SU-DHL-6 (cell line): ENCODE data around the gene YY1.

Experiments used
- H2AFZ ChIP-seq: fragments of 200-600 bp; sonication (generic); 2 replicates; pipeline ENCODE4 v1.6.1; 2014; ENCODE audit warnings: low read depth, mild to moderate bottlenecking, moderate library complexity, mixed read lengths, antibody characterized with exemption, low read length; ENCODE audit not compliant: severe bottlenecking
- H3F3A ChIP-seq: fragments of 200-600 bp; shearing (Covaris generic); 2 replicates; pipeline ENCODE4 v1.6.0; 2016; ENCODE audit warnings: antibody characterized with exemption, mild to moderate bottlenecking; ENCODE audit not compliant: insufficient read depth
- H3K27ac ChIP-seq: fragments of 200-600 bp; sonication (generic); 2 replicates; pipeline ENCODE4 v1.5.1; 2016; ENCODE audit warnings: low read depth, mild to moderate bottlenecking, low read length, moderate library complexity, mixed read lengths
- H3K27me3 ChIP-seq: fragments of 200-600 bp; sonication (generic), shearing (Covaris generic); 2 replicates; pipeline ENCODE4 v1.6.0; 2014; ENCODE audit warnings: mild to moderate bottlenecking, low read length
- H3K36me3 ChIP-seq: fragments of 200-600 bp; sonication (generic); 2 replicates; pipeline ENCODE4 v1.6.1; 2014; ENCODE audit warnings: mild to moderate bottlenecking, low read length, mixed read lengths
- H3K4me2 ChIP-seq: fragments of 300-600, 200-600 bp; shearing (Covaris generic), sonication (generic); 2 replicates; pipeline ENCODE4 v1.6.0; 2014; ENCODE audit warnings: low read length, low read depth, mild to moderate bottlenecking; ENCODE audit not compliant: poor library complexity, severe bottlenecking
- H3K4me3 ChIP-seq: fragments of 200-600 bp; sonication (generic); 2 replicates; pipeline ENCODE4 v1.5.1; 2014; ENCODE audit warnings: antibody characterized with exemption, low read length, mild to moderate bottlenecking, mixed read lengths; ENCODE audit not compliant: insufficient read depth, poor library complexity, severe bottlenecking
- H3K79me2 ChIP-seq: fragments of 200-600 bp; sonication (generic); 2 replicates; pipeline ENCODE4 v1.6.1; 2014; ENCODE audit warnings: mild to moderate bottlenecking, low read length, moderate library complexity; ENCODE audit not compliant: insufficient read depth
- H3K9ac ChIP-seq: fragments of 200-600 bp; sonication (generic); 2 replicates; pipeline ENCODE4 v1.7.0; 2014; ENCODE audit warnings: mild to moderate bottlenecking, low read length
- H3K9me2 ChIP-seq: fragments of 200-600 bp; sonication (generic); replicated peaks from 2 replicates; pipeline ENCODE4 v1.6.1; 2014; ENCODE audit warnings: low read length; ENCODE audit not compliant: insufficient read depth
- H3K9me3 ChIP-seq: fragments of 200-600 bp; sonication (generic); 2 replicates; pipeline ENCODE4 v1.6.1; 2014; ENCODE audit warnings: low read length, mixed read lengths; ENCODE audit not compliant: insufficient read depth
- H4K20me1 ChIP-seq: fragments of 200-600 bp; sonication (generic); 2 replicates; pipeline ENCODE4 v1.6.1; 2014; ENCODE audit warnings: low read depth, mild to moderate bottlenecking, antibody characterized with exemption, low read length, moderate library complexity, mixed read lengths
- CTCF ChIP-seq: fragments of 200-600 bp; sonication (generic); IDR thresholded peaks from one replicate; pipeline ENCODE4 v1.5.1; 2017; ENCODE audit warnings: antibody characterized with exemption, mild to moderate bottlenecking, low read length, moderate library complexity; ENCODE audit not compliant: insufficient read depth, poor library complexity, severe bottlenecking
- EZH2phosphoT487 ChIP-seq: fragments of 200-600 bp; sonication (generic), shearing (Covaris generic); conservative IDR thresholded peaks from 2 replicates; pipeline ENCODE4 v1.6.1; 2018; ENCODE audit warnings: mild to moderate bottlenecking, antibody characterized with exemption, low read length, moderate library complexity, mixed read lengths

Gene YY1

GRCh38 chr14:100289916-100290606 lies 51.1 kb downstream of the YY1 start:
- Histone ChIP-seq H4K20me1 (no peaks in the 10 kb centered on the region), H3K27me3 (no peaks in the 10 kb centered on the region), H3K4me3 (no peak overlapping the region), H3K9ac (no peak overlapping the region), H3K27ac (no peak overlapping the region), H3K9me2 (no peaks in the 10 kb centered on the region), H3K79me2 (no peaks in the 10 kb centered on the region), H3K9me3 (no peaks in the 10 kb centered on the region), H3K36me3 (no peaks in the 10 kb centered on the region), H2AFZ (no peak overlapping the region), H3F3A (no peaks in the 10 kb centered on the region), H3K4me2 (no peak overlapping the region)
- TF ChIP-seq EZH2phosphoT487 (no peak), CTCF (no peak)

DNA sequence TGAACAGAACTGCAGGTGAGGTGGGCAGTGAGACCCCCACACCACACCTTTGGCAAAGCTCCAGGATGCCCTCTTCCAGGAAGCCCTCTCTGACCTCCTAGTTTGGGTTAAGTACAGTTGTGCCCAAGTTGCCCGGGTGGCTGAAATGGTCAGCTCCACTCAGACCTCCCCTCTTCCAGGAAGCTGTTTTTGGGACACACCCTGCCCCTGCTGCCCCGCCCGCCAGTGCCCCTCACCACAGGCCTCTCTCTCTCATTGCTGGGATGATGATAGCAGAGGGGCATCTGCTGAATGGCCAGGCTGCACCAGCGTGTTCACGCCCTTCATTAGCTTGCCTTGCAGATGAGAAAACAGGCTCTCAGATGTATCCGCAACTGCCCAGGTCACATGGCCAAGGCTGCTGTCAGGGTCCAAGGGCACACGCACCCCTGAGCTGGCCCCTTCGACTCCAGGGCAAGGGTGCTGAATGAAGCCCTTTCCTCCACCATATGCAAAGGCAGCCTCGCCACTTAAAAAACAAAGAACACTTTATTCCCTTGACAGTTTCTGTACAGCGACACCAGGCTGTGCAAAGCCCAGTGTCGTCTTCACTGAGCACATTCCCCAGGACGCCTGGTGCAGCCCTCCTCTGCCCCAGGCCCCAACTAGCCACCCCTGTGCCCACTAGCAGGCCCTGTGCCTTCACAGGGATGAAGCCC lies 51.8 kb downstream of the YY1 start:
- no peak for TF ChIP-seq EZH2phosphoT487
- TF ChIP-seq CTCF, result no peak
- H3K36me3 ChIP-seq, result no peaks in the 10 kb centered on the region

DNA sequence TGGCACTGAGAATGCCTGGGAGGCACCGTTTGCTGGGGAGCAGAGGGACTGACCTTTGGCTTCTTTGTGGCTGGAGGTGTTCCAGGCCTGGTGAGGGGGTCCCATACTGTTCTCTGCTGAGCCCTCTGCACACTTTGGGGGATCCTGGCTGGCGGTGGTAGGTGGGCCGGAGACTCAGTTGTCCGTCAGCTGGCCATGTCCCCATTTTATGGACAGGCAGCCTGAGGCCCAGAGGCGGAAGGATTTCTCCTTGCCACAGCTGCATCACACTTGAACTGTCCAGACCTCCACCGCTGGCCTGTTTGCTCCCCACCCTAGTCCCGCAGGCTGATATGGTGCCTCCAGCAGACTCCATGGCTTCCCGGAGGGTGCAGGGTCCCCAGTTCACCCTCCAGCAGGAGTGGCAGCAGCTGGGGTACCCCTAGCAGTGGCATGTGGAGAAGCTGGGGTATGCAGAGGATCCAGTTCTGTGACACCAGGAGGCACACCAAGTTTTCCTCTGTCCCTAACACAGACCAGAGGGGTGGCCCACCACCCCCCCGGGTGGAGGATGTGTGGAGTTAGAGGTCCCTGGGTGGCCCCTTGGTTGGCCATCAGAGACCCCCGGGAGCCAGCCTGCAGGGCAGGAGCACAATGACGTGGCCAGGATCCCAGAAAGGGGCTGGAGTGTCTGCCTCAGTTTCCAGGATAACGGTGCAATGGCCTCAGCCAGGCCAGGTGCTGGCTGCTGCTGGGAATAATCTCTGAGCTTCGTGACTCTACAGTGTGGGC lies 52.5 kb downstream of the YY1 start:
- TF ChIP-seq CTCF, result no peak
- no peak for TF ChIP-seq EZH2phosphoT487
- Histone ChIP-seq H3K36me3 (no peaks in the 10 kb centered on the region), H3K27ac (no peak overlapping the region)

More for the DNA sequence above, 51.8 kb downstream of the YY1 start:
- Histone ChIP-seq H3K4me2 (no peak overlapping the region), H4K20me1 (no peaks in the 10 kb centered on the region), H3K9ac (no peak overlapping the region), H3K9me3 (no peaks in the 10 kb centered on the region), H3K9me2 (no peaks in the 10 kb centered on the region), H3F3A (no peaks in the 10 kb centered on the region), H3K27ac (no peak overlapping the region), H3K79me2 (no peaks in the 10 kb centered on the region), H3K4me3 (no peak overlapping the region), H2AFZ (no peak overlapping the region), H3K27me3 (no peaks in the 10 kb centered on the region)

More for the DNA sequence above, 52.5 kb downstream of the YY1 start:
- Histone ChIP-seq H3K27me3 (no peaks in the 10 kb centered on the region), H3K4me3 (no peak overlapping the region), H3K4me2 (no peak overlapping the region), H3K9me3 (no peaks in the 10 kb centered on the region), H3F3A (no peaks in the 10 kb centered on the region), H3K79me2 (no peaks in the 10 kb centered on the region), H2AFZ (no peak overlapping the region), H4K20me1 (no peaks in the 10 kb centered on the region), H3K9ac (no peak overlapping the region), H3K9me2 (no peaks in the 10 kb centered on the region)
